ENCODE data around the gene CEP20.
"Not testable (repeated sequence)": the region's sequence is repeated elsewhere in the genome, so short reads cannot be mapped to it uniquely, and the experiment has no call there.

Gene CEP20

GRCh38 chr16:15888072-15888976, at the start of gene CEP20:
Gene CEP20 (minus strand): TSS chr16:15888603. CDS start chr16:15888585, 18 bp downstream.
- peak; percentile 93 for DNase-seq (ENCODE audit: low read depth)

- not testable (repeated sequence) for DNase-seq (ENCODE audit: low read depth)
Observed at GRCh38 chr16:15936809-15937208, 48.4 kb upstream of the CEP20 start.

GRCh38 chr16:15934991-15935390, 46.6 kb upstream of the CEP20 start:
- no peak for DNase-seq (ENCODE audit: low read depth)

- no peak for DNase-seq (ENCODE audit: low read depth)
Observed at GRCh38 chr16:15933781-15934180, 45.4 kb upstream of the CEP20 start.

- DNase-seq (ENCODE audit: low read depth): no peak
Observed at GRCh38 chr16:15932939-15933338, 44.5 kb upstream of the CEP20 start.

- no peak for DNase-seq (ENCODE audit: low read depth)
Observed at GRCh38 chr16:15928261-15929104, 40.1 kb upstream of the CEP20 start.

- no peak for DNase-seq (ENCODE audit: low read depth)
Observed at GRCh38 chr16:15925631-15926030, 37.2 kb upstream of the CEP20 start.

- DNase-seq (ENCODE audit: low read depth): no peak
Observed at GRCh38 chr16:15924996-15925395, 36.6 kb upstream of the CEP20 start.

- no peak for DNase-seq (ENCODE audit: low read depth)
Observed at GRCh38 chr16:15919331-15919730, 30.9 kb upstream of the CEP20 start.

- not testable (repeated sequence) for DNase-seq (ENCODE audit: low read depth)
Observed at GRCh38 chr16:15918314-15918713, 29.9 kb upstream of the CEP20 start.

GRCh38 chr16:15916323-15916722, 27.9 kb upstream of the CEP20 start:
- no peak for DNase-seq (ENCODE audit: low read depth)

- no peak for DNase-seq (ENCODE audit: low read depth)
Observed at GRCh38 chr16:15915555-15916081, 27.2 kb upstream of the CEP20 start.

GRCh38 chr16:15913046-15913698, 24.8 kb upstream of the CEP20 start:
- no peak for DNase-seq (ENCODE audit: low read depth)

GRCh38 chr16:15911198-15911597, 22.8 kb upstream of the CEP20 start:
- DNase-seq (ENCODE audit: low read depth): no peak

- DNase-seq (ENCODE audit: low read depth): no peak
Observed at GRCh38 chr16:15907863-15908478, 19.6 kb upstream of the CEP20 start.

GRCh38 chr16:15906439-15906838, 18.0 kb upstream of the CEP20 start:
- DNase-seq (ENCODE audit: low read depth): no peak

- DNase-seq (ENCODE audit: low read depth): no peak
Observed at GRCh38 chr16:15903960-15904359, 15.6 kb upstream of the CEP20 start.

- no peak for DNase-seq (ENCODE audit: low read depth)
Observed at GRCh38 chr16:15900901-15901500, 12.6 kb upstream of the CEP20 start.

- DNase-seq (ENCODE audit: low read depth): no peak
Observed at GRCh38 chr16:15900357-15900756, 12.0 kb upstream of the CEP20 start.

- DNase-seq (ENCODE audit: low read depth): no peak
Observed at GRCh38 chr16:15899538-15900100, 11.2 kb upstream of the CEP20 start.

- no peak for DNase-seq (ENCODE audit: low read depth)
Observed at GRCh38 chr16:15898654-15899053, 10.3 kb upstream of the CEP20 start.
